Esophagus mucosa (tissue), 1 donor: ENCODE results near the gene EXOC3. TPM values are rescaled to one million over a fixed set of nuclear protein-coding genes. Genes with fewer than 3 reads are reported as not detected.

Experiments
- ATAC-seq: fragments of 200-7000 bp; cut with Tn5 transposase; one replicate; pipeline ENCODE4 v1.9.1; 2020
- total RNA-seq: library from RNA; stranded (reverse); gene quantifications from one replicate; pipeline ENCODE4 v1.2.4, GENCODE V29; 2023
- donor health status: DM: yes; HTN: yes; CAD: no.

Gene EXOC3
- total RNA-seq, 1 donor from 2014 or later = 37.4 TPM

DNA sequence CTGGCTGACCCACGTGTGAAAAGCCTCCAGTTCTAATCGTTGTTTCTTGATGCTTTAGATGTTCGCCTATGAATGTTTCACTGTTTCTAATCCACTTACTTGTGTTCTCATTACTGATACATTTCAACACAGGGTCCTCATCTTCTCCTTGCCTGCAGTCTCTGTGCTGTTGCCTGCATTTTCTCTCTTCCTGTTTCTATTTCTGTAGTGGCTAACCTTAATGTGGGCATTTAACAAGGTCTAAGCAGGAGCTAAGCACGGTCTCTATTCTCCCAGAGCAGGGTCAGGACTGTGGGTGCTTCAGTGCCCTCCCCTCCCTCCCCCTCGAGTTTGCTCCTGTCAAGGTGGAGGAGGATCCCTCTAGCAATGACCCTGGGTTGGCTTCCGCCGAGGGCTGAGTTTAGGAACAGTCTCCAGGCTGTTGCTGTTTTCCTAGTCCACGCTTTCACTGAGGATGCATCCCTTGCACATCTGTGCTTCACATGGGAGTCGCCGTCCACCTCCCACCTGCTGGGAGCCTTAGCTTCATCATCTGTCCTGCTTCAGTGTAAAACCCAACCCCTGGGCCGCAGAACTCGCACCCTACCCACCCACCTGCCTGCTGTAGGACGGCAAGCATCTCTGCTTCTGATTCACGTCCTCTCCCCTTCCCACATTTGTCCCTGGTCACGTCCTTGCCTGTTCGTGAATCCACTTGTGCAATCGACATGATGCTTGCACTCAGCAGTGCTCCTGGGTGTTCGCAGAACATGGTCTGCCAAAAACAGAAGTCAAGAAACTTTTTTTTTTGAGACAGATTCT lies 2.4 kb upstream of the EXOC3 start:
- no peak for ATAC-seq

DNA sequence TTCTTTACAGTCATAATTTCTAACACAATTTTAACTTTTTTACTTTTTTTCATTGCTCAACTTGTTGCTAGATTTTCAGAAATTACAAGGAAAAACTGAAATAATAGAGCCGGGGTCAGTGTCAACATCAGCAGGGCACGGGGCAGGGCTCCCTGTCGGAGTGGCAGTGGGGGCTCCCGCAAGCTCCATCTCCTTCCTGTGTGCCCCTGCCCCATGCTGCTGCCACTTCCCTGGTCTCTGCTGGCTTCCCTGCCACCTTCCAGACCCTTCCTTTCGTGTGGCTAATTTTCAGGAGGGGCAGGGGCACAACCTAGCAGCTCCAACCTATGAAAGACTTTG lies 1.0 kb upstream of the EXOC3 start:
- no peak for ATAC-seq

DNA sequence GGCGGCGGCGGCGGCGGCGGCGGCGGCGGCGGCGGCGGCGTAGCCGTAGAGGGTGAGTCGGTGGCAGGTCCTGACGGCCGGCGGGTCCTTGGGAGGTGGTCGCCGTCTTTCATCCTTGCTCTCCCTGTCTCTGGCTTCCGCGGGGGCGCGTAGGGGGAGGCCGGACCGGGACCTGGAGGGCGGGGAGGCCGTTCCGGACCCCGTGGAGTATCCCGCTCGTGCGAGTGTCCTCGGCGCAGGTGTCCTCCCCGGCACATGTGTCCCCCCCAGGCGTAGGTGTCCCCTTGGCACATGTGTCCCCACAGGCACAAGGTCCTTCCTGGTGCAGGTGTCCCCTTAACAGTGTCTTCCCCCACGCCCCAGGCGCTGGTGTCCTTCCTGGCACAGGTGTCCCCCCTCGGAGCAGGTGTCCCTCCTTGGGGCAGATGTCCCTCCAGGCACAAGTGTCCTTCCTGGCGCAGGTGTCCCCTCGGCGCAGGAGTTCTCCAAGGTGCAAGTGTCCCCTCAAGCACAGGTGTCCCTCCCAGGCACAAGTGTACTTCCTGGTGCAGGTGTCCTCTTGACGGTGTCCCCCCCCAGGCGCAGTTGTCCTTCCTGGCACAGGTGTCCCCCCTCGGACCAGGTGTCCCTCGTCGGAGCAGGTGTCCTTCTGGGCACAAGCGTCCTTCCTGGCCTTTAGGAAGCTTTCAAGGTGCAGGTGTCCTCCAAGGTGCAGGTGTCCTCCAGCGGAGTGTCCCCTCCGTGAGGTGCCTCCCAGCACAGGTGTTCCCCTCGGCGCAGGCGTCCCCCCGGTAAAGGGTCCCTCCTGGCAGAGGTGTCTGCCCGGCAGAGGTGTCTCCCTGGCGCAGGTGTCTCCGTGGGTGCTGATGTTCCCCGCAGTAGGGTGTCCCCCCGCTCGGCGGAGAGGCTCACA lies 519 bp downstream of the EXOC3 start:
- ATAC-seq = peak; percentile 16

DNA sequence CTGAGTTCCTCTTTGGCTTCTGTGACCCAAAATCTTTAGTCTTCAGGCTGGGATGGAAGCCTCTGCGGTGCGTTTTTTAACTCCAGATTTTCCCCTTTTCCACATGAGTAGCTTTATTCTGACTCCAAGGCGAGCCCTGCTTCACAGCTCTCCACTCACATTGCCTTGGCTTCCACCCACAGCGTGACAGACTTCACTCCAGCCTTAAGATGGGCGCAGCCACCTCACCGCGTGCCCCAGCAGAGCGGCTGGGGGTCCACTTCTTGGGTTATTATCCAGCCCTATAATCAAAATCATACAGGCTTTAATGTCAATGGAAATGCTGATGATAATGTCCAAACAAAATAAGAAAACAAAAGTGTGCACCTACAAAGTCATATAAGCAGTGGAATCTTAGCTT lies 1.2 kb downstream of the EXOC3 start:
- no peak for ATAC-seq

DNA sequence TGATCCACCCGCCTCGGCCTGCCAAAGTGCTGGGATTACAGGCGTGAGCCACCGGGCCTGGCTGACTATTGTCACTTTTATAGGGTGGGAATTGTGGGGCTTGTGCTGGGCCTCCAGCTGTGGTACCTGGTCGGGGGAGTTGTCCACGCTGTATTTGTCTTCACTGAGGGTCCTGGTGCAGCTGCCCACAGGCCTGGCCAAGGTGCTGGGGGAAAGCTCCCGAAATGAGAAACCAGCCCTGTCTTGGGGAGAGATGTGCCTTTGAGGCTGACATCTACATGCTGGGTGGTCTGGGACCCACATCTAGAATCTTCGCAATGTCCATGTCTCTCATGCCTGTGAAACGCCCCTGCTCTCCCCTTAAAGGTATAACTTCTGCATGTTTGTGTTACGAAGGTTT lies 2.6 kb downstream of the EXOC3 start:
- ATAC-seq = no peak

DNA sequence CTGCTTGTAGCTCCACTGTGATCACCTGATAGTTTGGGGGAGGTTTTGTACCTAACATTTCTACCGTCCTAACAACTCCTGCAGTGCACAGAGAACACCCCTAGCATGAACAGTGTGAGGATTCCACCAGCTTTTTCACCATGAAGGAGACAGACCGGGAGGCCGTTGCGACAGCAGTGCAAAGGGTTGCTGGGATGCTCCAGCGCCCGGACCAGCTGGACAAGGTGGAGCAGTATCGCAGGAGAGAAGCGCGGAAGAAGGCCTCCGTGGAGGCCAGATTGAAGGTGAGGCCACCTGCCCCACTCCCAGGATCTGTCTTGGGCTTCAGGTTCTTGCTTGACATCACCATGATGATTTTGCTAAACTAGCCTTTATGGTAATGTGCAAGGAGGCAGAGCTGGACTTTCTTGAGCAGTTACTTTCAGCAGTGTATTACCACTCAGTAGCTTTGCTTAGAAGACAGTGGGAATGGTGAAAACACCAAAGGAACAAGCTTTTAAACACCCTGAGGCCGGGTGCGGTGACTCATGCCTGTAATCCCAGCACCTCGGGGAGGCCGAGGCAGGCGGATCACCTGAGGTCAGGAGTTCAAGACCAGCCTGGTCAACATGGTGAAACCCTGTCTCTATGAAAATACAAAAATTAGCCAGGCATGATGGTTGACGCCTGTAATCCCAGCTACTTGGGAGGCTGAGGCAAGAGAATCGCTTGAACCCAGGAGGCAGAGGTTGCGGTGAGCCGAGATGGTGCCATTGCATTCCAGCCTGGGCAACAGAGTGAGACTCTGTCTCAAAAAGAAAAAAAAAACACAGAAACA lies 3.3 kb downstream of the EXOC3 start:
- peak; percentile 38 for ATAC-seq

DNA sequence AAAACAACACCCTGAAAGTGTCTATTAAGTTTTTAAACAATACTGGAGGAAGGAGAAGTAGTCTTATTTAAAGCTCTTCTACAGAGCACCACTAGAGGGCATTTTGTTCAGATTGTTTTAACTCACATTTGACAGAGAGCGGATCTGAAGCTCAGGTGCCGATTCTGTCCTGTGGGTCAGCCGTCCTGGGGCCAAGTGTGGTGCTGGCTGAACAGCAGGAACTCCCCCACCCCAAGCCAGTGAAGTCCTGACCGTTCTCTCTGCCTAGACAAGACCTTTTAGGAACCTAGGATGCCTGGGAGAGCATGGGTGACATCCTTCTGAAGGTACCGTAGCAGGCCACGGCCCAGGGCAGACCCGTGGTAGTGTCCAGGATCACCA lies 3.9 kb downstream of the EXOC3 start:
- no peak for ATAC-seq

DNA sequence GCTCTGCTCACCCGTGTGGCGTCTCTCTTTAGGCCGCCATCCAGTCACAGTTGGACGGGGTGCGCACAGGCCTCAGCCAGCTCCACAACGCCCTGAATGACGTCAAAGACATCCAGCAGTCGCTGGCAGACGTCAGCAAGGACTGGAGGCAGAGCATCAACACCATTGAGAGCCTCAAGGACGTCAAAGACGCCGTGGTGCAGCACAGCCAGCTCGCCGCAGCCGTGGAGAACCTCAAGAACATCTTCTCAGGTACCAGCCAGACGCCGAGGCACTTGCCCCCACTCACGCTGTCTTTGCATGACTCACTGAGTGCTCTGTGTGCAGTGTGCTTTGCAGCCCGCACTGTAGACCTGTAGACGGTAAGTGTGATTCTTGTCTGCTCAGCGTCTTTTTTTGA lies 4.5 kb downstream of the EXOC3 start:
- ATAC-seq = no peak

DNA sequence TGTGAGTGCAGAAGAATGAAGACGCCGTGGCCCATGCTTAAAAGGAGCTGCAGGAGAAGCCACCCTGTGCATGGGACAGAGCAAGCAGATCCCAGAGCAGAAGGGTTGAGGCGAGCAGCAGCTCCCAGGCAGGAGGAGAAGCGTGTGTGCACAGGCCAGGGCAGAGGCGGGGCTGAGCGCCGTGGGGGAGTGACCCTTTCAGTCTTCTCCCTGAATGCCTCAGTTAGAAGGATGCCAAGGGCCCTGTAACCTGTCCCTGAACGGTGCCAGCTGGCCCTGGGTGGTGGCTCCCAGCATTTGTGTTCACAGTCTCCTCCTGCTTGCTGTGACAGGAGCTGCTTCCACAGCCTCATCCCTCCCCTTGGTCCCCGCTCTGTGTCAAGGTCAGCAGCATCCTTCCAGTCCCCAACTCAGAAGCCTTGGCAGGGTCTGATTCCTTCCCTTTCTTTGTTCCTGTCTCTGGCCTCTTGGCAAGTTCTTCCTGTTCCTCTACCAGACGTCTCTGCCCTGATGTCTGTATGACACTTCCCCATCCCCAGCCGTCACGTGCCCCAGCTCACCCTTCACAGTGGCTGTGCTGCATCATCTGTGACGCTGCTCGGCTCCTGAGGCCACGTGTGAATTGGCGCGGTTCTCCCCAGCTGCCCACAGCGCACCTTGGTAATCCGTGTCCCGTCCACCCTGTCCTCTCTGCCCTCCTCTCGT lies 5.2 kb downstream of the EXOC3 start:
- ATAC-seq = peak; percentile 15

DNA sequence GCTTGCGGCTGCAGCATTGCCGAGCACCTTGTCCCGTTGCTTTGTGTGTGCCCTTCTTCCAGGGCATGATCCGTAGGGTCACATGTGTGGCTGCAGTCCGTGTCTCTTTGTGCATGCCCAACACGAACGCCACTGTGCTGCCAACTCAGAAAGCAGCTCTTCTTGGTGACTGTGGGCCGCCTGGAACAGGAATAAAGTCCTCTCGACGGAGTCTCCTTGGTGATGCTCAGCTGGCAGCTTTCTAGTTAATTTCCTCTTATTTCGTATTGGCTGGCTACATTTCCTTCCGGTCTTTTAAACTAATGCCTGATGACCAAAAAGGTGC lies 5.8 kb downstream of the EXOC3 start:
- no peak for ATAC-seq

DNA sequence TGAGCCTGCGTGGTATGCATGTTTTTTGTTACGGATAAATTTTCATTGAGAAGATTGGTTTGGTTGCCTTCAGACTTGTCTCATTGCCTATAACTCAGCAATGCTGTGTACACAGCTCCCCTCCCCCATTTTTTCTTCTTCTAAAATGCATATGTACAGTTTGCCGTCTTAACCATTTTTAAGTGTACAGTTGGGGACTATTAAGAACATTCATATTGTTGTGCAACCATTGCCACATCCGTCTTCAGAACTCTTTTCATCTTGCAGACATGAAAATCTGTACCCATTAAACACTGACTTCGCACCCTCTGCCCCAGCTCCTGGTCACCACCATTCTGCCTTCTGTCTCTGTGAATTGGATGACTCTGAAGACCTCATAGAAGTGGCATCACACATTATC lies 6.2 kb downstream of the EXOC3 start:
- ATAC-seq = no peak

DNA sequence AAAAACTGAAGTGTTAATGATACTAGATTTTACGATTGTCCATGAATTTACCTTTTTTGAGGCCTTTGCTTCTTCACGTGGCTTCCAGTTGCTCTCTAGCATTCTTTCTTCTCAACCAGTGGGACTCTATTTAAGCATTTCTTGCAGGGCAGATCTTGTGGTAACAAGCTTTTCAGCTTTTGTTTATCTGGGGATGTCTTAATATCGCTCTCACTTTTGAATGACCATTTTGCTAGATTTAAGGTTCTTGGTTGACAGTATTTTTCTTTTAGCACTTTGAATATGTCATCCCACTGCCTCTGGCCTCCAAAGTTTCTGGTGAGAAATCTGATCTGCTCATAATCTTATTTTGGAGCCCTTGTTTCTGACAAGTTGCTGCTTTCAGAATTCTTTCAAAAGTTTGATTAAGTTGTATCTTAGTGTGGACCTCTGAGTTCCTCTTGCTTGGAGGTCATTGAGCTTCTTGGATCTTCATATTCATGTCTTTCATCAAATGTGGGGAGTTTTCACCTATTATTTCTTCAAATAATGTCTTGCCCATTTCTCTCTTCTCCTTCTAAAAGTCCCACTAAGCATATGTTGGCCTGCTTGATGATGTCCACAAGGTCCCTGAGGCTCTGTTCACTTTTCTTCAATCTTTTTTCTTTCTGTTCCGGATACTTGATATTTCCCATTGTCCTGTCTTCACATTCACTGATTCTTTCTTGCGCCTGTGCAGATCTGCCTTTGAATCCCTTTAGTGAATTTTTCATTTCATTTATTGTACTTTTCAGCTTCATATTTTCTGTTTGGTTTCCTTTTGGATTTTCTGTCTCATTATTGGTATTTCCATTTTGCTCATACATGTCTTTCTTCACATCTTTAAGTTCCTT lies 8.8 kb downstream of the EXOC3 start:
- no peak for ATAC-seq

DNA sequence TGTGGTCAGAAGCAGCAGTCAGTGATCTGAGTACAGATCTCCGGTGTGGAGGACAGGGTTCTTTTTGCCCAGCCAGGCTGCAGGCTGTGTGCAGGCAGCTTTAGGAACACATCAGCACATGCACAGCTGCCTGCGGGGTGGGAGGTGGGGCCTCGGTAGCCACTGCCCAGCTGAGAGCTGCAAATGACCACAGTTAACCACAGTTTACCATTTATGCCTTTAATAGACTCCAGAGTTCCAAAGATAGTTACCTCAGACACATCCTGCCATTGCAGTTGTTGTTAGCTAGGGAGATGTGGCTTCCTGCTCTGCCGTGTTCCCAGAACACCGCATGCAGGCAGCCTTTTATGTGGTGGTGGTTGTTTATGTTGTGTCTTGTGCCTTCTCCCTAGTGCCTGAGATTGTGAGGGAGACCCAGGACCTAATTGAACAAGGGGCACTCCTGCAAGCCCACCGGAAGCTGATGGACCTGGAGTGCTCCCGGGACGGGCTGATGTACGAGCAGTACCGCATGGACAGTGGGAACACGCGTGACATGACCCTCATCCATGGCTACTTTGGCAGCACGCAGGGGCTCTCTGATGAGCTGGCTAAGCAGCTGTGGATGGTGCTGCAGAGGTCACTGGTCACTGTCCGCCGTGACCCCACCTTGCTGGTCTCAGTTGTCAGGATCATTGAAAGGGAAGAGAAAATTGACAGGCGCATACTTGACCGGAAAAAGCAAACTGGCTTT lies 10.2 kb downstream of the EXOC3 start:
- ATAC-seq = no peak

DNA sequence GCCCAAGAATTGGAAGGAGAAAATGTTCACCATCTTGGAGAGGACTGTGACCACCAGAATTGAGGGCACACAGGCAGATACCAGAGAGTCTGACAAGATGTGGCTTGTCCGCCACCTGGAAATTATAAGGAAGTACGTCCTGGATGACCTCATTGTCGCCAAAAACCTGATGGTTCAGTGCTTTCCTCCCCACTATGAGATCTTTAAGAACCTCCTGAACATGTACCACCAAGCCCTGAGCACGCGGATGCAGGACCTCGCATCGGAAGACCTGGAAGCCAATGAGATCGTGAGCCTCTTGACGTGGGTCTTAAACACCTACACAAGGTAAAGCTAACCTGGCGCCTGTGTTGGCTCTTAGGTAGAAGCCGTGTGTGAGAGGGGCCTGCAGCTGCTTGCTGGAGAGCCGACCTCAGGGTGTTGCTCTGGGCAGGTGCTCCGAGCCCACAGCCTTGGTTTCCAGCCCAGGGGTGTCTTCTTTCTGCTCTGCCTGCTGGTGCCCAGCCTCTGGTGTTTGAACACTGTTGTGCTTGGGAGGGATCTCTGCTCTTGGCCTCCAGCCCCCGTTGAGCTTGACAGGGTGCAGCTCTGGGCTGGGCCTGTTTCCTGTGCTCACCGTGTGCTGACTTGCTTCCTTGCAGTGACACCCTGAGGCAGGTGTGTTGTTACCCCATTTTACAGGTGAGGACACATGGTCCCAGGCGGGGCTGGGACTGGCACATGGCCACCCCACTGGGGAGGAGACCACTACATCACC lies 10.9 kb downstream of the EXOC3 start:
- ATAC-seq = peak; percentile 90

DNA sequence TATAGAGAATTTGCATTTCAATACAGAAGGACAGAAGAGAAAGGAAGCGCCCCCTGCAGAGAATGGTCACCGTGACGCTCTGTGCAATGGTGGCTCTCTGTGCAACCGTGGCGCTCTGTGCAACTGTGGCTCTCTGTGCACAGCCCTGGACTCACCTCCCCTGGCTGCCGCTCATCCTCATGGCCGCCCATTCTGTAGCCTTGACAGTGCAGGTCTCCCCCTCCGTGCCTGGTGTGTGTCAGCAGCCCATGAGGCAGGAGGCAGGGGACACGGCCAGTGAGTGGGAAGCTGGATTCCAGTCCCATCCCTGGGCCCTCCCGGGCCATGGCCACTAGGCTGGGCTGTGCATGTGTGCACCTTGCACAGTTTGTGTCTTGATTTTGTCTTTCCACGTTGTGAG lies 12.0 kb downstream of the EXOC3 start:
- ATAC-seq = no peak

DNA sequence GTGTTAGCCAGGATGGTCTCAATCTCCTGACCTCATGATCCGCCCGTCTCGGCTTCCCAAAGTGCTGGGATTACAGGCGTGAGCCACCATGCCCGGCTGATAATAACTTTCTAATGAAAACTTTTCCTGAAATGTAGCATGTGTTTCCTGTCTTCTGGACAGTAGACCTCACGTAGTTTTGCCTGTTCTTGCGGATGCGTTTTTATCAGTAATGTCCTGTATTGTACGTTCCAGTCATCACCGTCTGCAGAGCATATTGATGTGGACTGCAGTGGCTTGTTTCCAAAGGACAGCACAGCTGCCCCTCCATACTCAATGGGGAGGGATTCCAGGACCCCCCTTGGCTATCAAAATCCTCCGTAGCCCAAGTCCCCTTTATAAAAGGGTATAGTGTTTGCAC lies 12.8 kb downstream of the EXOC3 start:
- ATAC-seq = no peak

DNA sequence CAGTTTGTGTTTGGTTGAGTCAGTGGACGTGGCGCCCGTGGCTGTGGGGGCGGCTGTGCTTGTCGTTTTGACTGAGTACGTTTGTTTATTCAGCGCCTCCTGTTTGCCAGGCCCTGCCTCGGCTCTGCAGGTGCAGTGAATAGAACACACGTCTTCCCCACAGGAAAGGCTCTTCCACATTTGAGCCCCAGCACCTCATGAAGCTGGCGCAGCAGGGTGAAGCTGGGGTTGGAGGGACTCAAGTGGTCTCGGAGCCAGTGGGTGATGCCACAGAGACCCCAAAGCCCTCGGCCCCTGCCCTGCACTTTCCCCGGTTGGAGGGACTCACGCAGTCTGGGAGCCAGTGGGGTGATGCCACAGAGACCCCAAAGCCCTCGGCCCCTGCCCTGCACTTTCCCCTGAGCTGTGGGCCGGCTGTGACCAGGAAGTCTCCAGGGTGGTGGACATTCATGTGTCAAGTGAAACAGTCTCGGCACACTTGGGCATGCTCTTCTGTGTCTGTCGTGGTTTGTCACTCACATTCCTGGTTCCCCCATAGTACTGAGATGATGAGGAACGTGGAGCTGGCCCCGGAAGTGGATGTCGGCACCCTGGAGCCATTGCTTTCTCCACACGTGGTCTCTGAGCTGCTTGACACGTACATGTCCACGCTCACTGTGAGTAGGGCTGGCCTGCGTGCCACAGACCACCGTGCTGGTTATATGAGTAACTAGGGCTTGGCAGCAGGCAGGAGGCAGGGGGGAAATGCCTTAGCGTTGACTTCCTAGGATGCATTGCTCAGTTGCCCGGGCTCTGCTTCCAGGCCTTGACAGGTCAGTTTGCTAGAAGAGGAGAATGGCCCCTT lies 13.6 kb downstream of the EXOC3 start:
- ATAC-seq = no peak

DNA sequence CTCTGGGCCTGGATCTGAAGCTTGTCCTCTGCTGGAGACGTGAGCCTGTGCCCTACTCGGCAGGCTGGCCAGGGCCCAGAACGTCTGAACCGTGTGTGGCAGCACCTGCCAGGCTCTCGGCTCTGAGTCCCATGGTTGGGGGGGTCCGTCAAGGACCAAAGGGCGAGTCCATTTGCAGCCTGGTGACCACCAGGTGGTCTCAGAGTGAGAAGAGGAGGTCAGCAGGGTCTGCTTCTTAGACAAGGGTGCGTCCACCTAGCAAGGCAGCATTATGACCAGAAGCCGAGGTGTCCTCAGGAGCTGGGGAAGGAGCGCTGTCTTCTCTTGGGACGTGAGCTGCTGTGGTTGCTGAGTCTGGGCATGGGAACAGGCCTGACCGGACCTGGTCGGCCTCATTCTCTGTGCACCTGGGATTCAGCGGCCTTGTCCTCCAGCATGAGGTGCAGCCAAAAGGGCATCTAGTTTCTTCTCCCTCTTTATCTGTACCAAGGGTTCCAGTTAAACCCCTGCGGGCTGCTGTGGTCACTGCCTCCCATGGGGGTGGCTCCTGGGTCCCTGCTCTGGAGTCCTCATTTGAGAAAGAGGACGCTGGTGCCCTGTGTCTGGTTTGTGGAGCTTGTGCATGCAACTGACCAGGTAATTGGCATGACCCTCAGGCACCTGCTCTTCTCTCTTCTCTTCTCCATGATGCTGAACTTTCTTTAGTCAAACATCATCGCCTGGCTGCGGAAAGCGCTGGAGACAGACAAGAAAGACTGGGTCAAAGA lies 14.4 kb downstream of the EXOC3 start:
- ATAC-seq = no peak
